ENCODE measurements around the gene SEC61A2. TPM values are rescaled to one million over a fixed set of nuclear protein-coding genes. Genes with fewer than 3 reads are reported as not detected.
"Not testable (repeated sequence)": the region's sequence is repeated elsewhere in the genome, so short reads cannot be mapped to it uniquely, and the experiment has no call there.

SEC61A2 gene
- total and polyA plus RNA-seq, 7 donors = 0.69 to 11.1 (median 7.5) TPM

- WGBS, 2 donors = 81 to 88% methylated on average over 3 of the region's 3 CpGs
- intact Hi-C loops (cut with DNase I) = no loop called here
- no peaks in the 10 kb centered on the region for H3K4me1 ChIP-seq
- peaks cover 7 to 97% (median 41%) of the 10 kb centered on the region in 4 donors for H3K36me3 ChIP-seq
- no peak overlapping the region for H3K27ac ChIP-seq
- H3K27me3 ChIP-seq = no peaks in the 10 kb centered on the region
- TF ChIP-seq EP300 (IDR thresholded peaks at IDR 0.05) (no peak), POLR2AphosphoS5 (IDR thresholded peaks at IDR 0.05) (no peak), POLR2A (IDR thresholded peaks at IDR 0.05) (no peak), CTCF (IDR thresholded peaks at IDR 0.05) (no peak)
- H3K4me3 ChIP-seq = no peak overlapping the region
- no peak for DNase-seq
- H3K9me3 ChIP-seq = no peaks in the 10 kb centered on the region
These were observed 35.6 kb downstream of the SEC61A2 start for GRCh38 chr10:12165036-12165435.

- intact Hi-C loops (cut with DNase I) = no loop called here
- Histone ChIP-seq H3K4me1 (no peaks in the 10 kb centered on the region), H3K27me3 (no peaks in the 10 kb centered on the region), H3K27ac (no peak overlapping the region), H3K9me3 (no peaks in the 10 kb centered on the region), H3K36me3 (peaks cover 7 to 97% (median 37%) of the 10 kb centered on the region in 4 donors), H3K4me3 (no peak overlapping the region)
- WGBS, 2 donors = 91 to 92% methylated on average over 6 of the region's 6 CpGs
- DNase-seq = no peak
- TF ChIP-seq POLR2A (IDR thresholded peaks at IDR 0.05) = no peak
- no peak for TF ChIP-seq EP300 (IDR thresholded peaks at IDR 0.05)
- TF ChIP-seq POLR2AphosphoS5 (IDR thresholded peaks at IDR 0.05) = no peak
- TF ChIP-seq CTCF (IDR thresholded peaks at IDR 0.05) = no peak
These were observed 36.7 kb downstream of the SEC61A2 start for GRCh38 chr10:12165999-12166775.

GRCh38 chr10:12171512-12171911, 42.0 kb downstream of the SEC61A2 start:
- DNase-seq; H3K27ac ChIP-seq; H3K4me1 ChIP-seq; H3K9me3 ChIP-seq; H3K27me3 ChIP-seq; H3K4me3 ChIP-seq; intact Hi-C loops (cut with DNase I): not testable (repeated sequence)
- 89 to 91% methylated on average over 6 of the region's 6 CpGs for WGBS, 2 donors
- H3K36me3 ChIP-seq = peaks cover 22 to 97% (median 58%) of the 10 kb centered on the region in 4 donors

- DNase-seq = no peak
- TF ChIP-seq POLR2A (IDR thresholded peaks at IDR 0.05) (no peak), EP300 (IDR thresholded peaks at IDR 0.05) (no peak), CTCF (IDR thresholded peaks at IDR 0.05) (no peak), POLR2AphosphoS5 (IDR thresholded peaks at IDR 0.05) (no peak)
- Histone ChIP-seq H3K4me1 (no peaks in the 10 kb centered on the region), H3K27me3 (no peaks in the 10 kb centered on the region), H3K9me3 (no peaks in the 10 kb centered on the region), H3K4me3 (no peak overlapping the region), H3K27ac (no peak overlapping the region), H3K36me3 (peaks cover 24 to 92% (median 46%) of the 10 kb centered on the region in 4 donors)
- 93 to 94% methylated on average over 9 of the region's 9 CpGs for WGBS, 2 donors
- intact Hi-C loops (cut with DNase I) = no loop called here
These were observed 48.2 kb downstream of the SEC61A2 start for GRCh38 chr10:12177642-12178041.

GRCh38 chr10:12179606-12180170, 50.2 kb downstream of the SEC61A2 start:
- Histone ChIP-seq H3K36me3 (peaks cover 6 to 91% (median 34%) of the 10 kb centered on the region in 4 donors), H3K27me3 (no peaks in the 10 kb centered on the region), H3K4me1 (no peaks in the 10 kb centered on the region), H3K9me3 (no peaks in the 10 kb centered on the region), H3K4me3 (no peak overlapping the region), H3K27ac (no peak overlapping the region)
- intact Hi-C loops (cut with DNase I) = no loop called here
- WGBS, 2 donors = 86 to 88% methylated on average over 4 of the region's 4 CpGs
- no peak for DNase-seq
- no peak for TF ChIP-seq CTCF (IDR thresholded peaks at IDR 0.05)
- TF ChIP-seq POLR2AphosphoS5 (IDR thresholded peaks at IDR 0.05) = no peak
- TF ChIP-seq POLR2A (IDR thresholded peaks at IDR 0.05) = no peak
- no peak for TF ChIP-seq EP300 (IDR thresholded peaks at IDR 0.05)

All from sigmoid colon (tissue), 7 donors.